Measurements from ENCODE around the gene CDC42EP4. TPM values are rescaled to one million over a fixed set of nuclear protein-coding genes. Genes with fewer than 3 reads are reported as not detected.
A peak's percentile ranks its signal among the peaks of the same experiment; 100 is the strongest.
"Not testable (repeated sequence)": the region's sequence is repeated elsewhere in the genome, so short reads cannot be mapped to it uniquely, and the experiment has no call there.

The CDC42EP4 gene
- total and polyA plus RNA-seq, 9 of the 15 experiments (the other 6 are each of a cell fraction or from before 2014, with no cell fraction given): 0.65 to 20.8 (median 12.3) TPM

- TF ChIP-seq, protein P1, sequence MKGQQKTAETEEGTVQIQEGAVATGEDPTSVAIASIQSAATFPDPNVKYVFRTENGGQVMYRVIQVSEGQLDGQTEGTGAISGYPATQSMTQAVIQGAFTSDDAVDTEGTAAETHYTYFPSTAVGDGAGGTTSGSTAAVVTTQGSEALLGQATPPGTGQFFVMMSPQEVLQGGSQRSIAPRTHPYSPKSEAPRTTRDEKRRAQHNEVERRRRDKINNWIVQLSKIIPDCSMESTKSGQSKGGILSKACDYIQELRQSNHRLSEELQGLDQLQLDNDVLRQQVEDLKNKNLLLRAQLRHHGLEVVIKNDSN (CRISPR knock-in tag; IDR thresholded peaks at IDR 0.05): 0 out of 2 replicates have a peak, but pooled peaks have one; percentile 3
- TF ChIP-seq, protein P2, sequence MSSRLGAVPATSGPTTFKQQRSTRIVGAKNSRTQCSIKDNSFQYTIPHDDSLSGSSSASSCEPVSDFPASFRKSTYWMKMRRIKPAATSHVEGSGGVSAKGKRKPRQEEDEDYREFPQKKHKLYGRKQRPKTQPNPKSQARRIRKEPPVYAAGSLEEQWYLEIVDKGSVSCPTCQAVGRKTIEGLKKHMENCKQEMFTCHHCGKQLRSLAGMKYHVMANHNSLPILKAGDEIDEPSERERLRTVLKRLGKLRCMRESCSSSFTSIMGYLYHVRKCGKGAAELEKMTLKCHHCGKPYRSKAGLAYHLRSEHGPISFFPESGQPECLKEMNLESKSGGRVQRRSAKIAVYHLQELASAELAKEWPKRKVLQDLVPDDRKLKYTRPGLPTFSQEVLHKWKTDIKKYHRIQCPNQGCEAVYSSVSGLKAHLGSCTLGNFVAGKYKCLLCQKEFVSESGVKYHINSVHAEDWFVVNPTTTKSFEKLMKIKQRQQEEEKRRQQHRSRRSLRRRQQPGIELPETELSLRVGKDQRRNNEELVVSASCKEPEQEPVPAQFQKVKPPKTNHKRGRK (tag; IDR thresholded peaks at IDR 0.05): peak; percentile 43; the same call in 1 of the 2 replicates
- H3K79me2 ChIP-seq (ENCODE audit: control insufficient read depth, insufficient read depth, low read length): peaks cover 66% of the 10 kb centered on the region
- BruUV-seq (replicated peaks); ATAC-seq; H3K27me3 ChIP-seq (ENCODE audit: control insufficient read depth in 2 of 2, insufficient read depth in 2 of 2, low read length in 2 of 2); H3K4me3 ChIP-seq; H3K9ac ChIP-seq (ENCODE audit: insufficient read depth in 1 of 2, low read depth in 2 of 2, low read length in 2 of 2); H3K9me3 ChIP-seq (replicated peaks; ENCODE audit: control insufficient read depth, insufficient read depth, low read depth, low read length); in situ Hi-C loops (cut with MboI); CTCF ChIA-PET (ENCODE audit: low intra/inter-chr PET ratio); H3K4me2 ChIP-seq (ENCODE audit: insufficient read depth, low read length); H3K36me3 ChIP-seq (ENCODE audit: control insufficient read depth, insufficient read depth, low read length); FAIRE-seq; DNase-seq (ENCODE audit: extremely low read depth in 1 of 4, low spot score in 3 of 4); H4K20me1 ChIP-seq (replicated peaks; ENCODE audit: control insufficient read depth, insufficient read depth, low read length); H3K9me1 ChIP-seq (ENCODE audit: control insufficient read depth, insufficient read depth, low read length); H2AFZ ChIP-seq (ENCODE audit: low read depth, low read length): not testable (repeated sequence)
- H3K27ac ChIP-seq (ENCODE audit: extremely low read depth, low read depth, low read length): peak overlapping the region; percentile 70; the same call in 1 of the 3 replicates
- POLR2A ChIA-PET: interaction anchor here (0.6 to 1.4 kb wide), 5 partner anchors 9 to 1765 kb away, joined by 3 to 8 read pairs (median 4); no protein-coding TSS in a partner anchor
- H3K4me1 ChIP-seq (replicated peaks in 1 of 2; ENCODE audit: control insufficient read depth in 2 of 2, insufficient read depth in 2 of 2, low read length in 2 of 2): peaks cover 50 to 73% of the 10 kb centered on the region in 2 experiments
- WGBS (ENCODE audit: insufficient coverage, low coverage, missing lambda C conversion rate): 48% methylated on average over 4 of the region's 5 CpGs
- intact Hi-C loops (cut with micrococcal nuclease): loop anchor here (2.0 kb wide), 1 partner anchor 18 kb away; no protein-coding TSS in a partner anchor
Measured at GRCh38 chr17:73308959-73309358, 2.8 kb downstream of the CDC42EP4 start.
